HG03432 (cell line): Measurements from ENCODE around the gene EIF3D.

Experiments
- ATAC-seq: cut with Tn5 transposase; IDR thresholded peaks from one replicate; pipeline ENCODE4 v1.9.1; 2021; ENCODE audit warnings: mild to moderate bottlenecking, moderate library complexity; ENCODE audit not compliant: unreplicated experiment

Gene EIF3D

GRCh38 chr22:36467946-36468345 is 61.0 kb downstream of the EIF3D start:
- ATAC-seq: no peak

- no peak for ATAC-seq
These were observed 61.7 kb downstream of the EIF3D start for GRCh38 chr22:36467042-36467810.

GRCh38 chr22:36466258-36466657 is 62.7 kb downstream of the EIF3D start:
- no peak for ATAC-seq

DNA sequence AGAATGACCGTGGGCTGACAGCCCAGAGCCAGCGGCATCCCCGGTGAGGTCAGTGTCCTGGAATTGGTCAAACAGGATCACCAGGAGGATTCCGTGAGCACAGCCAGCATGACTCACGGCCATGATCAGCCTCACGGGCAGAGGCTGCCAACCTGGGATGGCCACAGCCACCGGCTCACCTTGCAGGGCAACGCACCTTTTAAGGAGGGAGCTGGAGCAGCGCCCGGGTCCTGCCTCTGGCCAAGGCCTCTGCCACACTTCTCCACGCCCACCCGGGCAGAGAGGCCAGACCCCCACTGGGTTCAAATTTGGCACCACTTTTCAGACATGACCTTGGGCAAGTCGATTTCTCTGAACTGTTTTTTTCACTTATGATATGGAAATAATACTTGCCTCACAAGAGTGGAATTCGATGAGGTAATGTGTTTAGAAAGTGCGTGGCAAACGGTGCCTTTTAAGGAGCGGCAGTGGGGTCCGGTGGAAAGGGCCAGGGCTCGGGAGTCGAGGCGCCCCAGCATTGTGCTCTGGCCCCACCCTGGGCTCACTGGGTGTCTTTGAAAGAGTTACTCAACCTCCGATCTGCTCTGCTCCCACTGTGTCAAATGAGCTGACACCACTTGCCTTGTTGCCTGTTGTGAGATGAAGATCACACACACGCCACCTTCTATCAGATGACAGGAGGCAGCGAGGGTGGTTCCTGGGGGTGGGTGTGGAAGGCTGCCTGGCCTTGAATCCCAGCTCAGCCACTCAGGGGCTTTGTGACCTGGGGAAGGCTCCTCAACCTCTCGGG is 63.5 kb downstream of the EIF3D start:
- no peak for ATAC-seq

- no peak for ATAC-seq
These were observed 64.2 kb downstream of the EIF3D start for GRCh38 chr22:36464715-36465231.

GRCh38 chr22:36463783-36464184 is 65.2 kb downstream of the EIF3D start:
- no peak for ATAC-seq

DNA sequence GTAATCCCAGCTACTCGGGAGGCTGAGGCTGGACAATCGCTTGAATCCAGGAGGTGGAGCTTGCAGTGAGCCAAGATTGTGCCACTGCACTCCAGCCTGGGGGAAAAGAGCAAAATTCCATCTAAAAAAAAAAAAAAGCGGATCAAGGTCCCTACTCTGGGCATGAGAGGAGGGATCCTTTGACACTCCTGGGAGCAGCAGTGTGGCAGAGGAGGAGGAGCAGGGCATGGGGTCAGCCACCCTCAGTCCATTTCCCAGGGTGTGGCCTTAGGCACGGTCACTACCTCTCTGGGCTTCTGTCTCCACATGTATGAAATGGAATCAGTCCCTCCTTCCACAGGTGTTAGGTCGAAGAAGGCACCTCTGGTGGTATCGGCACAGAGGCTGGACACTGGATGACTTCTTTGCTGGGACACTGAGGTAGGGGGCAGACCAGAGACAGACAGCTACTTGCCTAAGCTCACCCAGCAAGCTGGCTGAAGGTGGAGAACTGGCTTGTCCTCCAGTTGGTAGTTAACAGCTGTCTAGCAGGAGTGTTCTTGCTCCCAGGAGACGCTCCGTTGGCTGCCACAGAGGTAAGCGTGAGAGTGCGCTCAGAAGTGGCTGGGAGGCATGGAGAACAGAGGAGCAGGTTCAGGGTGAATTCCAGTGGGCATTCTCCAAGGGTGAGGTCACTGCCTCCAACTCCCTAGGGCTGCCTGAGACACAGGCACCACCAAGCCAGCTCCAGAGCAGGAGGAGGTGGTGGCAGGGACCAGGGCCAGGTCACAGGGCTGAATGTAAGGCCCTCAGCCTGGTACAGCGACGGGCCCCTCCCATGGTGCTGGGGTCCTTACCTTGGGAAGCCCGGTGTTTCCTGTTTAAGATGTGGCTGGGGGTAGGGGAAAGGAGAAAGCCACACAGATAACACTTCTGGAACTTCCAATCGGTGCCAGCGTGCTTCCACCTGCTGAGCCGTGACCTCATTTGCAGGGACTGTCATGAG is 67.0 kb downstream of the EIF3D start:
- no peak for ATAC-seq
